Small intestine (tissue), 7 donors: ENCODE data around the gene TMEM273. TPM values are rescaled to one million over a fixed set of nuclear protein-coding genes. Genes with fewer than 3 reads are reported as not detected.

Experiments used
- DNase-seq, 2 donors: peaks; one replicate each; pipeline versions ENCODE4 v3.0.0 to v3.0.0-alpha.2; 2013
- FAIRE-seq: peaks from 2 replicates; lab custom pipeline; 2012; peaks lifted over from hg19 to GRCh38; lab: Jason Lieb, UNC
- H3K27ac ChIP-seq, 3 donors: one replicate each; pipeline ENCODE4 v1.5.1; 2013; ENCODE audit warnings: low read length in 2 of 3, mild to moderate bottlenecking in 2 of 3, control low read depth in 1 of 3, inconsistent platforms in 1 of 3, low read depth in 1 of 3, moderate library complexity in 1 of 3
- H3K27me3 ChIP-seq, 3 donors: one replicate each; pipeline ENCODE4 v1.6.1; 2013; ENCODE audit warnings: low read length in 3 of 3, inconsistent platforms in 1 of 3; ENCODE audit not compliant: control insufficient read depth in 3 of 3, insufficient read depth in 3 of 3
- H3K36me3 ChIP-seq, 3 donors: one replicate each; pipeline ENCODE4 v1.6.1; 2013; ENCODE audit warnings: low read length in 3 of 3, inconsistent platforms in 1 of 3, low read depth in 1 of 3, mild to moderate bottlenecking in 1 of 3, moderate library complexity in 1 of 3; ENCODE audit not compliant: control insufficient read depth in 3 of 3, insufficient read depth in 2 of 3
- H3K4me1 ChIP-seq, 3 donors: one replicate each; pipeline ENCODE4 v1.6.1; 2013; ENCODE audit warnings: low read length in 2 of 3, inconsistent platforms in 1 of 3, low read depth in 1 of 3, mild to moderate bottlenecking in 1 of 3, moderate library complexity in 1 of 3; ENCODE audit not compliant: control insufficient read depth in 3 of 3, insufficient read depth in 2 of 3
- H3K4me3 ChIP-seq, 3 donors: one replicate each; pipeline ENCODE4 v1.5.1; 2013; ENCODE audit warnings: low read length in 3 of 3, control low read depth in 1 of 3, inconsistent platforms in 1 of 3, low read depth in 1 of 3, mild to moderate bottlenecking in 1 of 3, moderate library complexity in 1 of 3
- H3K9me3 ChIP-seq, 2 donors: one replicate each; pipeline ENCODE4 v1.6.1; 2013; ENCODE audit warnings: low read depth in 1 of 2, low read length in 1 of 2; ENCODE audit not compliant: control insufficient read depth in 2 of 2, insufficient read depth in 1 of 2
- WGBS, 3 donors: extraction: QIAGEN DNeasy Blood & Tissue Kit; methylation state at CpG; one replicate each; pipeline ENCODE4 v1.1.7; 2013; 5-methylcytosine and 5-hydroxymethylcytosine counted together
- polyA plus RNA-seq, 4 donors: library from polyadenylated mRNA; stranded (reverse) in 3 of 4; unstranded in 1 of 4; fragments of 200-250 nt in 3 of 4; fragments of 120-200 nt in 1 of 4; gene quantifications; one replicate each; pipeline versions ENCODE4 v1.2.1 to v1.2.3, GENCODE V29; 2013
- donor health status: healthy with polysubstance abuse.
- donor health status: control.
- donor health status: control.
- donor health status: Bipolar disorder and iron deficiency.
- donor health status: healthy.

The TMEM273 gene
- polyA plus RNA-seq, 4 donors, result 1.8 to 19.9 (median 3.4) TPM

DNA sequence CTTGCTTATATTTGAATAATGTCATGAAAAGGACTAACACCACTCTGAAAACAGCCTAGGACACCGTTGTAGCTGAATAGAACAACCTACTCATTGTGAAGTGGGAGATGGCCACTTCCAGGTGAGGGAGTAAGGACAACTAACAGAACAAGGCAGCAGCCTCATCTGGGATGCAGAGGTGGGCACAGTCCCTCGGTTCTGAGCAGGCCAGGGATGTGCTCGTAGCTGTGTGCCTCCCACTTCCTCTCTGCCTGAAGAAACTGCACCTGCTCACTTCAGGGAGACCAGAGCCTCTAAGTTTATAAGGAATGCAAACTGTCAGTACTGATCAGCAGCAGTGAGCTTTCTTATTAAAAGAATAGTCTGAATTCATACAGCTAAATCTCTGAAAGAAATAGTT lies 75.3 kb downstream of the TMEM273 start:
- WGBS, 3 donors, result 36 to 40% (median 37%) methylated on average over 3 of the region's 3 CpGs
- Histone ChIP-seq H3K27ac (no peak overlapping the region), H3K4me1 (no peaks in the 10 kb centered on the region), H3K4me3 (no peak overlapping the region), H3K9me3 (no peaks in the 10 kb centered on the region), H3K27me3 (peaks cover 8 to 27% (median 10%) of the 10 kb centered on the region in 3 donors), H3K36me3 (peaks cover 0 to 5% (median 0%) of the 10 kb centered on the region in 3 donors)
- FAIRE-seq (no peak), DNase-seq (no peak)

DNA sequence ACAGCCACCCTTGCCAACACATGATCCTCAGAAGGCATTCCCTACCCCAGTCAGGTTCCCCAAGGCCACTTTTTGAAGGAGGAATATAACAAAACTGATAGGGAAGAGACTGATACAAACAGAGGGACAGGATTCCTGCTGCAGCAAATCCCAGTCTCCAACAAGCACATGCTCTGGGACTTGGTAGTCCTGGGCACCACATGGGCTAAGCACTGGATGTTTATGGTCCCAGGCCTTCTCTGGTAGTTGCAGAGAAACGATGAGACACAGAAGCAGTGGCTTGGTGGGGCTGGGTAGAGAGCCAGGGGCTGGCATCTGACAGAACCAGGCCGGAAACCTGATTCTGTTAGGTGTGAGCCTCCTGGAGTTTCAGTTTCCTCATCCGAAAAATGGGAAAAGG lies 76.1 kb downstream of the TMEM273 start:
- peak overlapping the region in 1 of 3 donors; percentile 35 for H3K27ac ChIP-seq
- DNase-seq (no peak), FAIRE-seq (no peak)
- H3K4me3 ChIP-seq, result no peak overlapping the region
- no peaks in the 10 kb centered on the region for H3K9me3 ChIP-seq
- 74 to 82% (median 75%) methylated on average over 3 of the region's 3 CpGs for WGBS, 3 donors
- peaks cover 0 to 10% (median 0%) of the 10 kb centered on the region in 3 donors for H3K36me3 ChIP-seq
- peaks cover 8 to 23% (median 10%) of the 10 kb centered on the region in 3 donors for H3K27me3 ChIP-seq
- H3K4me1 ChIP-seq, result no peaks in the 10 kb centered on the region

DNA sequence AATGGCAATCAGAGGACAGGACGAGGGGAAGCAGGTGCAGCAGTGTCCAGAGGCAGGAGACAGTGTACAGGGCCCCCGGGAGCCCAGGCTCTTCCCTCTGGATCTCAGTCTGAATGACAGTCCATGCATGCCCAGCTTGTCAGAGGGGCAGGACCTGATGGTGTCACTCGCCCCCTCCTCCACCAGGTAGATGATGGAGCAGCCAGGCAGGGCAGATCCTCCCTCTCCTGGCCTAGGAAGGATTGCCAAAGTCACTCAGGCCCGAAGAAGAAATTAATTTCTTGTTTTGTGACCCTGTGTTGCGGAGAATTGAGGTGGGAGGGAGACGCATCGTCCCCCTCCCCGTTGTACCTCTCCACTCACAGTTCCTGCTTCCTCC lies 76.9 kb downstream of the TMEM273 start:
- FAIRE-seq (no peak), DNase-seq (no peak)
- Histone ChIP-seq H3K27me3 (peaks cover 8 to 23% (median 10%) of the 10 kb centered on the region in 3 donors), H3K4me3 (no peak overlapping the region), H3K27ac (no peak overlapping the region), H3K4me1 (no peaks in the 10 kb centered on the region), H3K9me3 (no peaks in the 10 kb centered on the region), H3K36me3 (peaks cover 0 to 10% (median 0%) of the 10 kb centered on the region in 3 donors)
- WGBS, 3 donors, result 59 to 74% (median 61%) methylated on average over 8 of the region's 8 CpGs

DNA sequence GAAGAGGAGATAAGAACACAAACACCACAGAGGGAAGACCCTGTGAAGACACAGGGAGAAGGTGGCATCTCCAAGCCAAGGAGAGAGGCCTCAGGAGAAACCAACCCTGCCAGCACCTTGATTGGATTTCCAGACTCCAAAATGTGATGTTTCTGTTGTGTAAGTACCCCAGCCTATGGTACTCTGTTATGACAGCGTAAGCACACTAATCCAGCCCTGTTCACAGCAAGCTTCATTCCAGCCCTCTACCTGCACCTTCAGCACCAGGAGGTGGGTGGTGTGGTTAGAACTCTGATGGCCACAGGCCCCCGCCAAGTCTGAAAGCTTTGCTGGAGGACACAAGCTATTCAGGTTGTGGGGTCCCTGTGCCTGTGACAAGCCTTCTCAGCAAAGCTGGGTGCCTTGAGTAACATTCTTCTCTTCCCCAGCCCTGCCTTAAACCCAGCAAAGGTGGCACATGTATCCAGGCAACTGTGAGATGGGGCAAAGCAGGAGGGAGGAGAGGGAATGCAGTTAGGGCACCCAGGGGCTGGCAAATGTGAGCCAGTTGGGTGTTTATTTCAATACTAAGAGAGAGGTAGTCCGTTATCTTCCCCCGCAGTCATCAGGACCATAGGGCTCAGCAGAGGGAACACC lies 77.4 kb downstream of the TMEM273 start:
- no peaks in the 10 kb centered on the region for H3K9me3 ChIP-seq
- no peak for FAIRE-seq
- H3K4me1 ChIP-seq, result no peaks in the 10 kb centered on the region
- no peak overlapping the region for H3K4me3 ChIP-seq
- WGBS, 3 donors, result 85 to 89% (median 86%) methylated on average over 4 of the region's 4 CpGs
- H3K27me3 ChIP-seq, result peaks cover 8 to 20% (median 10%) of the 10 kb centered on the region in 3 donors
- peaks cover 0 to 10% (median 0%) of the 10 kb centered on the region in 3 donors for H3K36me3 ChIP-seq
- H3K27ac ChIP-seq, result no peak overlapping the region
- no peak for DNase-seq

DNA sequence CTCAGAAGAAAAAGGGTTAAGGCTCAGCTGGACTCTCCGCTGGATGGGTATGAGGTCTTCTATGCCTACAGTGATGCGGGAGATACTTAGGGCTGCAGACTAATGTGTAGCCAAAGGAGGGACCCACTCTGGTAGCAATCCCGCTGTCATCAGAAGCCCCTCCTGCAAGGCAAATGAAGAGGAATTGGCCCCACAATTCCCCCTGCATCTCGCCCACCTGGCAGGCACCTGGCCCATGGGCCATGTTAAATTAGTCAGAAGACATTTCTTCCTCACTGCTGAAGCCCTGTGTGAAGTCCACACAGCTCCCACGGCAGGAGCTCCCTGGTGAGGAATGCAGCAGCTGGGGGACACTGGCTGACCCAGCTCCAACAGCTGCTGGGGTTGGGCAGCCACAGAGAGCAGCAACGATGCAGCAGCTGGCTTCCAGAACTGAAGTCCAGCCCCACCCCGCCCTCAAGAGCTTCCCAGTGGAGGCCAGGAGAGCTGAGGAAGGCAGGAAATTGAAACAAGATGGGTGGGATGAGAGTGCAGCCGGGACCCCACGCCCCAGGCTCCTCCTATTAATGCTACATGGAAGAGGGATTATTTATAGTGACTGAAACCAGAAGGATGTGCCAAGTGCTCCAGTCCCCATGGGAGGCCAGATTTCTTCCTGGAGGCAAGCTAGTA lies 78.4 kb downstream of the TMEM273 start:
- H3K27ac ChIP-seq, result peak overlapping the region in 1 of 3 donors; percentile 17

DNA sequence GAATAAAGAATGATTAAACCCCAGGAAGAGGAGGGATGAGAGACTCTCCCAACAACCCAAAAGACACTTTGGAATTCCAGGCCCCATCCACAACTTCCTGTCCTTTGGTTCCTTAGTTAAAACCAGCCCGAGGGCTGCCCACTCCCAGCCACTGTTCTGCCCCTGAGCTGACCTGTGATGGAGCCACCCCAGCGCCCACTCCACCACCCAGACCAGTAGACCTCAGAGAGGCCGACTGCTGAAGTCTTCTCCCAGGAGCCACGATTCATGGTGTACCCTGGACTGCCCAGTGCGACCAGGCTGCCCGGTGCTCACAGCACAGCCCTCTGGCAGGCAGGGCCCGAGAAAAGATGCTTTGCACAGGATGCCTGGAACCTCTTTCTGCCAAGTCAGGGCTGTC lies 79.5 kb downstream of the TMEM273 start:
- no peak for FAIRE-seq
- Histone ChIP-seq H3K4me3 (no peak overlapping the region), H3K9me3 (no peaks in the 10 kb centered on the region), H3K27ac (no peak overlapping the region), H3K27me3 (peaks cover 0 to 4% (median under 1%) of the 10 kb centered on the region in 3 donors), H3K4me1 (no peaks in the 10 kb centered on the region), H3K36me3 (peaks cover 0 to 10% (median 0%) of the 10 kb centered on the region in 3 donors)
- DNase-seq, result no peak
- WGBS, 3 donors, result 85 to 91% (median 90%) methylated on average over 7 of the region's 7 CpGs

More for the DNA sequence above, 78.4 kb downstream of the TMEM273 start:
- Histone ChIP-seq H3K4me3 (no peak overlapping the region), H3K36me3 (peaks cover 0 to 10% (median 0%) of the 10 kb centered on the region in 3 donors), H3K4me1 (no peaks in the 10 kb centered on the region), H3K9me3 (no peaks in the 10 kb centered on the region), H3K27me3 (peaks cover 3 to 15% (median 6%) of the 10 kb centered on the region in 3 donors)
- 43 to 54% (median 52%) methylated on average over 9 of the region's 9 CpGs for WGBS, 3 donors
- DNase-seq (peak; percentile 10 to 49), FAIRE-seq (no peak)

DNA sequence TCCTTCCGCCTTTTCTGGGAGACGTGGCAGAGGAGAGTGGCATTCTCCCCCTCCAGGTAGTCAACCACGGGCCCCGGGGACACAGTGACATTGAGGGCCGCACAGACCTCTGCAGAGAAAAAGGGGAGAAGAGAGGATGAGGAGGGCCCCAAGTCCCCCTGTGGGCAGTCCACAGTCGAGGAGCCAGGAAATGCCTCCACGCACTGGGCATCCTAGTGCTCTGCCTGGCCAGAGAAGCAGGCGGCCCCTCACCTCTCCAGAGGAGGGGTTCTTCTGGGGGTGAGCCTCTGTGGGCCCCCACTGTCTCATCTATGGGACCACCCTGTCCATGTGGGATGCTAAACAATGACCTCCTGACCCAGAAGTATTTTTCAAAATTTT lies 80.3 kb downstream of the TMEM273 start:
- no peaks in the 10 kb centered on the region for H3K9me3 ChIP-seq
- peaks cover 0 to 2% (median 0%) of the 10 kb centered on the region in 3 donors for H3K27me3 ChIP-seq
- no peak for DNase-seq
- peaks cover 0 to 10% (median 0%) of the 10 kb centered on the region in 3 donors for H3K36me3 ChIP-seq
- H3K27ac ChIP-seq, result no peak overlapping the region
- FAIRE-seq, result no peak
- H3K4me1 ChIP-seq, result no peaks in the 10 kb centered on the region
- no peak overlapping the region for H3K4me3 ChIP-seq
- WGBS, 3 donors, result 88 to 93% (median 91%) methylated on average over 8 of the region's 8 CpGs

DNA sequence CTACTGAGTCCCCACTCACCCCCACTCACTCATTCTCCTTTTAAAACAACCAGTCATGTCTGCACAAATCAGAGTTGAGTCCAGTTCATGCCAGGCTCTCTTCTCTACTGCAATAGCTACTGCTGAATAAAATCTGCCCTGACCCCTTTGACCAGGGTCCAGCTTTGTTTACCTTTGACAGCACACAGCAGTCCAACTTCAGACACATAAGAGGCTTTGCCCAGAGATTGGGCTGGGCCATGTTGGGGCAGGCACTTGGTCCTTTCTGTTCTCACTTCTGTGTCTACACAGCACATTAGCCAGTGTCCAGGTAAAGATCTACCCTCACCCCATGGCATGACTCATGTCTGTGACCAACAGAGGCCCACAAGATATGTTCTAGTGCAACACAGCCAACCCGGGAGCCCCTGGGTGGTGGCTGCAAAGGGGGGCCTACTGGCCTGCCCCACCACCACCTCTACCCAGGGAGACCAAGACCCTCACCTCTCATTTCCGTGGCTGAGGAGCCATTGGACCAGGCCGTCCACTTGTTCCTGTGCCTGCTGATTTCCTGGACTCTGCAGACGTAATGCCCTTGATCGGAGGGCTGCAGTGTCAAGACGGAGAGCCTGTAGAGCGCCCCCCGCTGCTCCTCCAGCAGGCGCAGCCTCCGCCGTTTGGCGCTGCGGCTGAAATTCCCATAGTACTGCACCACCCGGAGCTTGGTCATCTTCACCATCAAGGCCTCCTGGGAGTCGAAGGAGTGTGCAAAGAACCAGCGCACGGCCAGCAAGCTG lies 80.9 kb downstream of the TMEM273 start:
- WGBS, 3 donors, result 90 to 94% (median 94%) methylated on average over 17 of the region's 17 CpGs
- peaks cover 0 to 10% (median 0%) of the 10 kb centered on the region in 3 donors for H3K36me3 ChIP-seq
- no peaks in the 10 kb centered on the region for H3K9me3 ChIP-seq
- FAIRE-seq (no peak), DNase-seq (no peak)
- no peaks in the 10 kb centered on the region for H3K4me1 ChIP-seq
- no peak overlapping the region for H3K4me3 ChIP-seq
- no peak overlapping the region for H3K27ac ChIP-seq
- H3K27me3 ChIP-seq, result peaks cover 0 to 2% (median 0%) of the 10 kb centered on the region in 3 donors
